Lower lobe of right lung (tissue), 2 donors: Measurements from ENCODE around the gene TSPYL6. TPM values are rescaled to one million over a fixed set of nuclear protein-coding genes. Genes with fewer than 3 reads are reported as not detected.
"Not testable (repeated sequence)": the region's sequence is repeated elsewhere in the genome, so short reads cannot be mapped to it uniquely, and the experiment has no call there.

ENCODE experiments used
- ATAC-seq, 2 donors: fragments of 200-7000 bp; cut with Tn5 transposase; one replicate each; pipeline ENCODE4 v1.9.1; 2020 to 2022; ENCODE audit warnings: mild to moderate bottlenecking in 2 of 2, moderate library complexity in 2 of 2
- DNase-seq: peaks from one replicate; pipeline ENCODE4 v3.0.0-alpha.2; 2020
- H3K27ac ChIP-seq: fragments of 200-600 bp; one replicate; pipeline ENCODE4 v1.8.0; 2022
- H3K27me3 ChIP-seq: fragments of 200-600 bp; one replicate; pipeline ENCODE4 v1.8.0; 2022; ENCODE audit warnings: low read depth
- H3K36me3 ChIP-seq: fragments of 200-600 bp; one replicate; pipeline ENCODE4 v1.8.0; 2022; ENCODE audit warnings: mild to moderate bottlenecking
- H3K4me1 ChIP-seq: fragments of 200-600 bp; one replicate; pipeline ENCODE4 v1.8.0; 2022
- H3K4me3 ChIP-seq: fragments of 200-600 bp; one replicate; pipeline ENCODE4 v1.8.0; 2022; ENCODE audit warnings: mild to moderate bottlenecking
- H3K9me3 ChIP-seq: fragments of 200-600 bp; one replicate; pipeline ENCODE4 v1.8.0; 2022
- CTCF ChIP-seq: fragments of 200-600 bp; IDR thresholded peaks from one replicate; pipeline ENCODE4 v1.8.0; 2022; ENCODE audit warnings: antibody characterized with exemption, mild to moderate bottlenecking
- intact Hi-C: fragments of 100-400 bp; cut with DNase I; formaldehyde crosslinking; loops from one replicate; pipeline ENCODE4 v1.11.0; 2022
- long read RNA-seq: library from polyadenylated mRNA; unstranded; transcript quantifications from one replicate; pipeline ENCODE4 v2.0.0, GENCODE V29; 2021
- total RNA-seq: library from RNA; stranded (reverse); fragmentation: NEBNext Ultra II Directional; extraction: Animal tissue kit (Norgen Biotek cat#: 25700); gene quantifications from one replicate; pipeline ENCODE4 v1.2.1, GENCODE V29; 2021
- donor health status: DM: no; HTN: yes; CAD: no; lungs with severe emphysema.

Gene TSPYL6
- total RNA-seq = not detected
- long read RNA-seq = 0 reads

GRCh38 chr2:54256091-54256694, at the start of gene TSPYL6:
TSS of gene TSPYL6 (minus strand) at chr2:54256229. CDS start at chr2:54256151, 78 bp downstream.
- intact Hi-C loops = no loop called here
- no peaks in the 10 kb centered on the region for H3K9me3 ChIP-seq
- H3K4me1 ChIP-seq = no peaks in the 10 kb centered on the region
- ATAC-seq = no peak
- no peak for DNase-seq
- H3K27me3 ChIP-seq = no peaks in the 10 kb centered on the region
- no peak for TF ChIP-seq CTCF
- H3K27ac ChIP-seq = no peak within 1 kb of the TSS
- no peaks in the 10 kb centered on the region for H3K36me3 ChIP-seq
- H3K4me3 ChIP-seq = no peak within 1 kb of the TSS

GRCh38 chr2:54303631-54304030, 47.6 kb upstream of the TSPYL6 start:
- no peak for TF ChIP-seq CTCF
- Histone ChIP-seq H3K27me3 (no peaks in the 10 kb centered on the region), H3K4me3 (no peak overlapping the region), H3K4me1 (no peaks in the 10 kb centered on the region), H3K9me3 (no peaks in the 10 kb centered on the region), H3K27ac (no peak overlapping the region), H3K36me3 (no peaks in the 10 kb centered on the region)
- ATAC-seq = no peak
- no peak for DNase-seq
- intact Hi-C loops = no loop called here

GRCh38 chr2:54298514-54298913, 42.5 kb upstream of the TSPYL6 start:
- Histone ChIP-seq H3K36me3 (no peaks in the 10 kb centered on the region), H3K9me3 (no peaks in the 10 kb centered on the region), H3K4me3 (no peak overlapping the region), H3K4me1 (no peaks in the 10 kb centered on the region), H3K27me3 (no peaks in the 10 kb centered on the region), H3K27ac (no peak overlapping the region)
- TF ChIP-seq CTCF = no peak
- no peak for ATAC-seq
- no peak for DNase-seq
- intact Hi-C loops = no loop called here

GRCh38 chr2:54295911-54296310, 39.9 kb upstream of the TSPYL6 start:
- DNase-seq = no peak
- Histone ChIP-seq H3K27ac (no peak overlapping the region), H3K4me1 (no peaks in the 10 kb centered on the region), H3K4me3 (no peak overlapping the region), H3K9me3 (no peaks in the 10 kb centered on the region), H3K27me3 (no peaks in the 10 kb centered on the region), H3K36me3 (no peaks in the 10 kb centered on the region)
- ATAC-seq = no peak
- intact Hi-C loops = no loop called here
- no peak for TF ChIP-seq CTCF

GRCh38 chr2:54294665-54295064, 38.6 kb upstream of the TSPYL6 start:
- H3K4me3 ChIP-seq, H3K27me3 ChIP-seq, H3K36me3 ChIP-seq, DNase-seq, H3K9me3 ChIP-seq, ATAC-seq, H3K4me1 ChIP-seq, intact Hi-C loops, H3K27ac ChIP-seq: not testable (repeated sequence)

- intact Hi-C loops = no loop called here
- DNase-seq (no peak), ATAC-seq (no peak)
- Histone ChIP-seq H3K4me1 (no peaks in the 10 kb centered on the region), H3K27me3 (no peaks in the 10 kb centered on the region), H3K36me3 (no peaks in the 10 kb centered on the region), H3K9me3 (no peaks in the 10 kb centered on the region), H3K27ac (no peak overlapping the region), H3K4me3 (no peak overlapping the region)
- TF ChIP-seq CTCF = no peak
Observed at GRCh38 chr2:54290356-54291025, 34.5 kb upstream of the TSPYL6 start.
